Endothelial cell of umbilical vein (primary cell): ENCODE measurements around the gene RNF213. TPM values are rescaled to one million over a fixed set of nuclear protein-coding genes. Genes with fewer than 3 reads are reported as not detected.

Experiments used
- BruUV-seq: library from RNA; stranded (reverse); fragments of 400-500 nt; replicated peaks from 2 replicates; lab custom pipeline; 2021; lab: Mats Ljungman, UMichigan
- CTCF ChIA-PET: fragments of 300-600, 350-600 bp; sonication (Branson Sonifier 250); formaldehyde crosslinking; loops from one replicate; lab custom pipeline; 2021; ENCODE audit warnings: antibody characterized with exemption, inconsistent platforms; lab: Charles Lee
- POLR2A ChIA-PET: fragments of 300-600, 350-600 bp; sonication (Branson Sonifier 250); formaldehyde crosslinking; loops from one replicate; lab custom pipeline; 2021; ENCODE audit warnings: antibody characterized with exemption, inconsistent platforms; lab: Charles Lee
- DNase-seq: peaks from one replicate; pipeline ENCODE4 v3.0.0-alpha.2; 2011; ENCODE audit warnings: low read depth, low spot score
- FAIRE-seq: peaks from 2 replicates; lab custom pipeline; 2011; peaks lifted over from hg19 to GRCh38; lab: Jason Lieb, UNC
- H2AFZ ChIP-seq: 2 replicates; pipeline ENCODE4 v1.6.0; 2012; ENCODE audit warnings: low read depth, low read length, control low read depth, inconsistent platforms
- H3K27ac ChIP-seq: 2 replicates; pipeline ENCODE4 v1.5.1; 2011; ENCODE audit warnings: low read depth, mild to moderate bottlenecking, control low read depth, low read length, moderate library complexity; ENCODE audit not compliant: insufficient read depth
- H3K27me3 ChIP-seq, 2 experiments: 2 replicates each; pipeline versions ENCODE4 v1.6.0 to v1.6.1; 2011; ENCODE audit warnings: low read length in 2 of 2, mixed read lengths in 1 of 2; ENCODE audit not compliant: control insufficient read depth in 2 of 2, insufficient read depth in 2 of 2
- H3K36me3 ChIP-seq, 2 experiments: 2 replicates in 1 of 2; 3 replicates in 1 of 2; pipeline ENCODE4 v1.5.1; 2011; ENCODE audit warnings: low read length in 2 of 2, mild to moderate bottlenecking in 1 of 2, moderate library complexity in 1 of 2; ENCODE audit not compliant: control insufficient read depth in 2 of 2, insufficient read depth in 2 of 2; ENCODE audit errors: extremely low read depth in 1 of 2
- H3K4me1 ChIP-seq: 3 replicates; pipeline ENCODE4 v1.5.1; 2011; ENCODE audit warnings: mild to moderate bottlenecking, low read length; ENCODE audit not compliant: control insufficient read depth, insufficient read depth; ENCODE audit errors: extremely low read depth
- H3K4me2 ChIP-seq: 2 replicates; pipeline ENCODE4 v1.6.1; 2011; ENCODE audit warnings: low read length, control low read depth, mixed read lengths; ENCODE audit not compliant: insufficient read depth
- H3K4me3 ChIP-seq, 3 experiments: fragments of 200-600 bp in 1 of 3; sonication (generic), shearing (Covaris generic) in 1 of 3; replicated peaks in 1 of 3; 2 replicates each; pipeline ENCODE4 v1.5.1; 2011 to 2016; ENCODE audit warnings: control low read depth in 3 of 3, low read length in 3 of 3, mild to moderate bottlenecking in 2 of 3, inconsistent platforms in 1 of 3, low read depth in 1 of 3, moderate library complexity in 1 of 3; ENCODE audit not compliant: insufficient read depth in 1 of 3
- H3K79me2 ChIP-seq: 2 replicates; pipeline ENCODE4 v1.6.0; 2012; ENCODE audit warnings: low read length, inconsistent platforms; ENCODE audit not compliant: control insufficient read depth, insufficient read depth
- H3K9ac ChIP-seq: replicated peaks from 2 replicates; pipeline ENCODE3; 2011; ENCODE audit warnings: low read length, control low read depth; ENCODE audit not compliant: insufficient read depth; ENCODE audit errors: extremely low read depth
- H3K9me1 ChIP-seq: replicated peaks from 3 replicates; pipeline ENCODE4 v1.6.0; 2011; ENCODE audit warnings: mild to moderate bottlenecking, low read length; ENCODE audit not compliant: control insufficient read depth, insufficient read depth; ENCODE audit errors: extremely low read depth
- H3K9me3 ChIP-seq: replicated peaks from 2 replicates; pipeline ENCODE4 v1.5.1; 2012; ENCODE audit warnings: low read length, inconsistent platforms; ENCODE audit not compliant: control insufficient read depth, insufficient read depth
- H4K20me1 ChIP-seq: replicated peaks from 2 replicates; pipeline ENCODE3; 2011; ENCODE audit warnings: mild to moderate bottlenecking, low read length; ENCODE audit not compliant: control insufficient read depth, insufficient read depth; ENCODE audit errors: extremely low read depth
- EZH2 ChIP-seq: IDR thresholded peaks from 2 replicates; pipeline ENCODE4 v1.6.1; 2012; ENCODE audit warnings: borderline replicate concordance, low read depth, mild to moderate bottlenecking, moderate library complexity, low read length, inconsistent platforms; ENCODE audit not compliant: severe bottlenecking
- FOS ChIP-seq: IDR thresholded peaks from 2 replicates; pipeline ENCODE4 v1.6.1; 2011; ENCODE audit warnings: mild to moderate bottlenecking, low read length, moderate library complexity, borderline replicate concordance; ENCODE audit not compliant: insufficient read depth
- GATA2 ChIP-seq: IDR thresholded peaks from 2 replicates; pipeline ENCODE4 v1.7.0; 2011; ENCODE audit warnings: low read depth, mild to moderate bottlenecking, moderate library complexity, mixed read lengths, low read length; ENCODE audit not compliant: insufficient read length, insufficient read depth
- JUN ChIP-seq: IDR thresholded peaks from 2 replicates; pipeline ENCODE4 v1.6.1; 2011; ENCODE audit warnings: borderline replicate concordance, low read depth; ENCODE audit not compliant: insufficient read length, insufficient read depth
- MYC ChIP-seq: IDR thresholded peaks from one replicate; pipeline ENCODE4 v1.6.1; 2011; ENCODE audit warnings: mild to moderate bottlenecking, low read depth, low read length
- POLR2A ChIP-seq: IDR thresholded peaks from 2 replicates; pipeline ENCODE4 v1.6.1; 2012; ENCODE audit warnings: low read depth, mild to moderate bottlenecking, control low read depth, low read length
- POLR2AphosphoS5 ChIP-seq: IDR thresholded peaks from 2 replicates; pipeline ENCODE4 v1.6.1; 2012; ENCODE audit warnings: low read depth, mild to moderate bottlenecking, control low read depth, low read length, moderate library complexity; ENCODE audit not compliant: insufficient read depth
- dilution Hi-C: fragments of 300-500 bp; cut with MboI; formaldehyde crosslinking; loops from one replicate; pipeline ENCODE4 v1.15.0; 2019; ENCODE audit warnings: low sequenced_read_pairs; ENCODE audit not compliant: extremely low pct_ligation_motif_present
- intact Hi-C: fragments of 100-400 bp; cut with micrococcal nuclease; formaldehyde crosslinking; loops from one replicate; pipeline ENCODE4 v1.10.0; 2022
- polyA plus RNA-seq, 4 experiments: library from polyadenylated mRNA; depleted of rRNA in 3 of 4; stranded (reverse) in 3 of 4; unstranded in 1 of 4; fragments of >200 nt; gene quantifications; 2 replicates each; pipeline versions ENCODE4 v1.2.1 to v1.2.3, GENCODE V29; 2011 to 2012; ENCODE audit warnings: missing spikeins in 1 of 4
- total RNA-seq: library from RNA; stranded (reverse); gene quantifications from 2 replicates; pipeline ENCODE4 v1.2.3, GENCODE V29; 2021
- TF ChIP-seq, protein P1 (sequence below), 2 donors: IDR thresholded peaks; 1 replicate in 1 of 2; 2 replicates in 1 of 2; pipeline ENCODE4 v1.5.1; 2011; ENCODE audit warnings: low read length in 2 of 2, mild to moderate bottlenecking in 2 of 2, moderate library complexity in 2 of 2, control low read depth in 1 of 2, inconsistent platforms in 1 of 2, low read depth in 1 of 2; ENCODE audit not compliant: insufficient read depth in 1 of 2; ENCODE audit errors: extremely low read depth in 1 of 2
- TF ChIP-seq, protein P2 (sequence below): IDR thresholded peaks from 2 replicates; pipeline ENCODE4 v1.6.1; 2011; ENCODE audit not compliant: insufficient read depth, insufficient read length

The RNF213 gene
- total and polyA plus RNA-seq, 2 donors (not counting 3 experiments of a cell fraction or from before 2014, with no cell fraction given), result 36.5 to 116 TPM

DNA sequence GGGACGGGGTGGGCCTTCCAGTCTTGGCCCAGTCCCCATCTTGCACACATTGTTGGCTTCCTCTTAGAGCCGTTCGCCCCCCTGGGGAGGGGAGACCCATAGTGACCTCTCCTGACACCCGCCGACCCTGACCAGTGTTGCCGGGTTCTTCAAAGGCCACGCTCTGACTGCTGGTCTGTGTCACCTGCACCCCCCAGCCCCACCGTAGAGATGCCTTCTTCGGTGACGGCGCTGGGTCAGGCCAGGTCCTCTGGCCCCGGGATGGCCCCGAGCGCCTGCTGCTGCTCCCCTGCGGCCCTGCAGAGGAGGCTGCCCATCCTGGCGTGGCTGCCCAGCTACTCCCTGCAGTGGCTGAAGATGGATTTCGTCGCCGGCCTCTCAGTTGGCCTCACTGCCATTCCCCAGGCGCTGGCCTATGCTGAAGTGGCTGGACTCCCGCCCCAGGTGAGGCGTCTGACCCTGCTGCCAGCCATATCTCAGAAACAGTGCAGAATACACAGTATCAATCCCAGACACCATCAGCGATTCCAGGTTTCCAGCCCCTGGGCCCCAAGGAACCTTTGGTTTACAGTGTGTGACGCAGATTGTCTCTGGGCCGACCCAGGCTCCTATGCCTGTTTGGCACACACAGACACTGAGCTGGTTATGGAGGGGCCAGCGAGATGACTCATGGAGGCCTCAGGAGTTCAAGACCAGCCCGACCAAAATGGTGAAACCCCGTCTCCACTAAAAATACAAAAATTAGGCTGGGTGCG, 39.1 kb upstream of the RNF213 start:
- H3K9ac ChIP-seq, result no peak overlapping the region
- H3K4me1 ChIP-seq, result peaks cover 13% of the 10 kb centered on the region
- H3K27me3 ChIP-seq, result no peaks in the 10 kb centered on the region
- intact Hi-C loops (no loop called here), dilution Hi-C loops (no loop called here)
- H3K4me3 ChIP-seq, result peak overlapping the region in 2 of 3 experiments; percentile 50 to 83
- no peaks in the 10 kb centered on the region for H3K9me3 ChIP-seq
- POLR2A ChIA-PET, result no interaction called here
- H2AFZ ChIP-seq, result no peak overlapping the region
- H3K27ac ChIP-seq, result no peak overlapping the region
- H3K79me2 ChIP-seq, result peaks cover 11% of the 10 kb centered on the region
- H3K36me3 ChIP-seq, result peaks cover 3 to 7% of the 10 kb centered on the region in 2 experiments
- FAIRE-seq (no peak), DNase-seq (no peak)
- CTCF ChIA-PET, result no interaction called here
- H4K20me1 ChIP-seq, result no peaks in the 10 kb centered on the region
- BruUV-seq, result TSS peak; percentile 12
- H3K9me1 ChIP-seq, result no peaks in the 10 kb centered on the region
- peak overlapping the region; percentile 69 for H3K4me2 ChIP-seq
- TF ChIP-seq GATA2 (no peak), POLR2AphosphoS5 (no peak), POLR2A (no peak)

DNA sequence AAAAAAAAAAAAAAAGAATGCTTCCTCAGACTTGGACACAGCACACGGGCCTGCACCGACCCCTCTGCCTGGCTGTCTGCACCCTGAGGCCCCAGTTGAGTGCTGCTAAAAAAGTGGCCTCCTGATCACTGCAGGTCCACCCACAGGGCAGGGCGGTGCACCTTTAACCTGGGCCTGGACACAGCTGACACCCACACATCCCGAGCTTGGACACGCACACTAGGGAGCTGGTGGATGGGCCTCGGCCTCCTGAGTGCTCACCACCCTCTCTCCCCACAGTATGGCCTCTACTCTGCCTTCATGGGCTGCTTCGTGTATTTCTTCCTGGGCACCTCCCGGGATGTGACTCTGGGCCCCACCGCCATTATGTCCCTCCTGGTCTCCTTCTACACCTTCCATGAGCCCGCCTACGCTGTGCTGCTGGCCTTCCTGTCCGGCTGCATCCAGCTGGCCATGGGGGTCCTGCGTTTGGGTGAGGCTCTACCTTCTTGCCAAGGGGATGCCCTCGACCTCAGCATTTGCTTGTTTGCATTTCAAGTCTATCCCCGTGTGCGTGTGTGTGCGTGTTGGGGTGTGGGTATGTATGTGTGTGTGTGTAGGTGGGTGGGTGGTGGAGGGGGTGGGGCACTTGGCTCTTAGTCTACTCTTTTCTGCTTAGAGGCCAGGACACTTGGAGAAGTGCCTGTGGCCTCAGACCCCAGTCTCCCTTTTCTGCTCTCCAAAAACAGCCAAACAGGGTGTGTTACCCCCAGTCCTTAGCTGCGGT, 38.1 kb upstream of the RNF213 start:
- TF ChIP-seq, protein P1, sequence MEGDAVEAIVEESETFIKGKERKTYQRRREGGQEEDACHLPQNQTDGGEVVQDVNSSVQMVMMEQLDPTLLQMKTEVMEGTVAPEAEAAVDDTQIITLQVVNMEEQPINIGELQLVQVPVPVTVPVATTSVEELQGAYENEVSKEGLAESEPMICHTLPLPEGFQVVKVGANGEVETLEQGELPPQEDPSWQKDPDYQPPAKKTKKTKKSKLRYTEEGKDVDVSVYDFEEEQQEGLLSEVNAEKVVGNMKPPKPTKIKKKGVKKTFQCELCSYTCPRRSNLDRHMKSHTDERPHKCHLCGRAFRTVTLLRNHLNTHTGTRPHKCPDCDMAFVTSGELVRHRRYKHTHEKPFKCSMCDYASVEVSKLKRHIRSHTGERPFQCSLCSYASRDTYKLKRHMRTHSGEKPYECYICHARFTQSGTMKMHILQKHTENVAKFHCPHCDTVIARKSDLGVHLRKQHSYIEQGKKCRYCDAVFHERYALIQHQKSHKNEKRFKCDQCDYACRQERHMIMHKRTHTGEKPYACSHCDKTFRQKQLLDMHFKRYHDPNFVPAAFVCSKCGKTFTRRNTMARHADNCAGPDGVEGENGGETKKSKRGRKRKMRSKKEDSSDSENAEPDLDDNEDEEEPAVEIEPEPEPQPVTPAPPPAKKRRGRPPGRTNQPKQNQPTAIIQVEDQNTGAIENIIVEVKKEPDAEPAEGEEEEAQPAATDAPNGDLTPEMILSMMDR (IDR thresholded peaks at IDR 0.05; ENCODE audit: extremely low read depth in 1 of 2, insufficient read depth in 1 of 2, low read depth in 1 of 2, low read length in 2 of 2), result no peak
- TF ChIP-seq POLR2A, result no peak
- TF ChIP-seq JUN, result no peak
- TF ChIP-seq POLR2AphosphoS5, result no peak
- TF ChIP-seq GATA2, result no peak
- no peak for TF ChIP-seq FOS
- TF ChIP-seq, protein P2, sequence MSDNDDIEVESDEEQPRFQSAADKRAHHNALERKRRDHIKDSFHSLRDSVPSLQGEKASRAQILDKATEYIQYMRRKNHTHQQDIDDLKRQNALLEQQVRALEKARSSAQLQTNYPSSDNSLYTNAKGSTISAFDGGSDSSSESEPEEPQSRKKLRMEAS, result no peak
- TF ChIP-seq EZH2, result no peak
- no peak for TF ChIP-seq MYC
- Histone ChIP-seq H2AFZ (no peak overlapping the region), H3K9me3 (no peaks in the 10 kb centered on the region), H3K4me1 (peaks cover 13% of the 10 kb centered on the region), H3K4me3 (no peak overlapping the region), H3K27me3 (no peaks in the 10 kb centered on the region), H3K79me2 (peaks cover 11% of the 10 kb centered on the region), H3K9me1 (no peaks in the 10 kb centered on the region), H4K20me1 (no peaks in the 10 kb centered on the region), H3K4me2 (no peak overlapping the region), H3K9ac (no peak overlapping the region), H3K27ac (no peak overlapping the region), H3K36me3 (peaks cover 0 to 4% of the 10 kb centered on the region in 2 experiments)
- no peak for DNase-seq
- POLR2A ChIA-PET, result no interaction called here
- intact Hi-C loops (no loop called here), dilution Hi-C loops (no loop called here)
- BruUV-seq, result no TSS peak
- CTCF ChIA-PET, result no interaction called here
- no peak for FAIRE-seq
